ENCODE data around the gene CELSR2. TPM values are rescaled to one million over a fixed set of nuclear protein-coding genes. Genes with fewer than 3 reads are reported as not detected.

CELSR2 gene
- total RNA-seq, 4 donors from 2014 or later = 23.4 to 57.2 (median 39.9) TPM

DNA sequence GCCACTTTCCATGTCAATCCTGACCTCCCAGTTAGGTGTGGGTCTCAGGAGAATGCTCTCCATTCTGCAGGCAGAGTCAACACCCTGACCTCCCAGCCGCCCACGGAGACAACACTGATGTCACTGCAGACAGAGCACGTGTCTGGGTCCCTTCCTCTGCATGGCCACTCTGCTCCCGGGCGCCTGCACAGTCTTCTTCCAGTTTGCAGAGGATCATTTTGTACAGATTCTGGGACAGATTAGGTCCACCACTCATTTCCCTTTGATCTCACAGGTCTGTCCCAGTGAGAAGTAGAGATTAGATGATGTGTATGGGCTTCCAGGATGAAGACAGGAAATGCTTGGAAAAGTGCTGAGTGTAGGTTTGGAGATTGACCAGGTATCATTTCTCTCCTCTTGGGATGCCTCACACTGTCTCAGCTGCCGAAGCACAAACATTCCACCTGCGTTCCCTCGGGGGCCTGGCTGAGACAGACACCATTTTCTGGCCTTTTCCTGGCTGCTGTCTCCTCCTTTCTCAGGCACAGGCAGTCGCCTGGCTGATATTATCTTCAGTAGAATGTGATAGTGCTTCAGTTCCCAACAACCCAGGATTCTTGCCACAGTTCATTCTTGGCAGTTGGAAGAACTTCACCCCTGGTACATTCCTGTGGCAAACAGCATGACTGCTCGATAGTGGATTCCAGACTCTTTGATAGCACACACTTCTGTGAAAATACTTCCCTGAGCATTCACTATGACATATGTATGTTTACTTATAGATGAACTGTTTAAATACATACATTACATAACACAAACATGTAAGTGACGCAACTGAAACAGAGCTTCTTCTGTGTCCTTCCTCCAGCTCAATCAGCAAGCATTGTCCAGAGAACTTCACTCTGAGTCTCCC is 49.6 kb downstream of the CELSR2 start:
- TF ChIP-seq CTCF (IDR thresholded peaks at IDR 0.05) = no peak
- Histone ChIP-seq H3K27ac (peak overlapping the region; percentile 33 to 66 (median 48)), H3K36me3 (no peaks in the 10 kb centered on the region), H3K9me3 (no peaks in the 10 kb centered on the region), H3K4me3 (no peak overlapping the region), H3K4me1 (peaks cover 0 to 27% (median 10%) of the 10 kb centered on the region in 3 donors), H3K27me3 (peaks cover 0 to 2% (median 0%) of the 10 kb centered on the region in 4 donors)
- intact Hi-C loops (cut with DNase I) = no loop called here
- 42 to 54% methylated on average over 6 to 11 of the region's 11 CpGs for WGBS, 2 donors
- DNase-seq = no peak

GRCh38 chr1:109299558-109300343 is 50.4 kb downstream of the CELSR2 start:
- Histone ChIP-seq H3K27me3 (peaks cover 0 to 2% (median 0%) of the 10 kb centered on the region in 4 donors), H3K36me3 (no peaks in the 10 kb centered on the region), H3K27ac (peak overlapping the region; percentile 33 to 66 (median 48)), H3K4me1 (peaks cover 0 to 29% (median 10%) of the 10 kb centered on the region in 3 donors), H3K4me3 (no peak overlapping the region), H3K9me3 (no peaks in the 10 kb centered on the region)
- WGBS, 2 donors = 68 to 69% methylated on average over 8 to 14 of the region's 20 CpGs
- no peak for DNase-seq
- no peak for TF ChIP-seq POLR2A (IDR thresholded peaks at IDR 0.05)
- TF ChIP-seq CTCF (IDR thresholded peaks at IDR 0.05) = no peak
- intact Hi-C loops (cut with DNase I) = no loop called here

GRCh38 chr1:109300650-109301151 is 51.4 kb downstream of the CELSR2 start:
- Histone ChIP-seq H3K9me3 (no peaks in the 10 kb centered on the region), H3K4me1 (peaks cover 0 to 38% (median 13%) of the 10 kb centered on the region in 3 donors), H3K4me3 (no peak overlapping the region), H3K27ac (no peak overlapping the region), H3K36me3 (no peaks in the 10 kb centered on the region), H3K27me3 (no peaks in the 10 kb centered on the region)
- WGBS, 2 donors = 75 to 86% methylated on average over 10 to 12 of the region's 16 CpGs
- DNase-seq = no peak
- intact Hi-C loops (cut with DNase I) = no loop called here
- no peak for TF ChIP-seq CTCF (IDR thresholded peaks at IDR 0.05)
- TF ChIP-seq POLR2A (IDR thresholded peaks at IDR 0.05) = no peak

- H3K36me3 ChIP-seq = no peaks in the 10 kb centered on the region
- peaks cover 0 to 46% (median 16%) of the 10 kb centered on the region in 3 donors for H3K4me1 ChIP-seq
- intact Hi-C loops (cut with DNase I) = no loop called here
- no peaks in the 10 kb centered on the region for H3K9me3 ChIP-seq
- 75 to 82% methylated on average over 5 of the region's 5 CpGs for WGBS, 2 donors
- H3K4me3 ChIP-seq = no peak overlapping the region
- DNase-seq = no peak
- TF ChIP-seq CTCF (IDR thresholded peaks at IDR 0.05) (no peak), POLR2A (IDR thresholded peaks at IDR 0.05) (no peak)
- H3K27ac ChIP-seq = no peak overlapping the region
- no peaks in the 10 kb centered on the region for H3K27me3 ChIP-seq
Measured at GRCh38 chr1:109301874-109302273, 52.5 kb downstream of the CELSR2 start.

Data from esophagus squamous epithelium (tissue), 5 donors.